Activated effector memory CD4-positive, alpha-beta T cell treated with anti-CD3 and anti-CD28 coated beads, Interleukin-2, amount 50 U/mL, for 16 hours (primary cell): ENCODE measurements around the gene HOXB6.

Experiments used
- DNase-seq: peaks from one replicate; pipeline ENCODE4 v3.0.0-alpha.2; 2020

Gene HOXB6

GRCh38 chr17:48604770-48605329 is at the start of gene HOXB6:
TSS of gene HOXB6 (minus strand) at chr17:48604986. CDS start at chr17:48598150, 6,836 bp downstream.
- DNase-seq: no peak

DNA sequence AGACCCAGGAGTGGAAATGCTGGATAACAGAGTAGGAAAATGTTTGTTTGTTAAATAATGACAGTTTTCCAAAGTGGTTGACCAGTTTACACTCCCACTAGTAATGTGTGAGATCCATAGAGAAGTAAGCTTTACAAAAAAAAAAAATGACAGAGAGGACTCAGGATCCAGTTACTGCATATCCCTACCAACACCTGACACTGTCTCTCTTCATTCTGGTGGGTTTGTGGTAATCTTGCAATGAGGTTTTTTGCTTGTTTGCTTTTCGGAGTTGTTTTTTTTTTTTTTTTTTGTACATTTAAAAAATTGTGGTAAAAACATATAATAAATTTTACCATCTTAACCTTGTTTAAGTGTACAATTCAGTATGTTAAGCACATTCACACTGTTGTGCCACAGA is 45.0 kb upstream of the HOXB6 start:
- no peak for DNase-seq

DNA sequence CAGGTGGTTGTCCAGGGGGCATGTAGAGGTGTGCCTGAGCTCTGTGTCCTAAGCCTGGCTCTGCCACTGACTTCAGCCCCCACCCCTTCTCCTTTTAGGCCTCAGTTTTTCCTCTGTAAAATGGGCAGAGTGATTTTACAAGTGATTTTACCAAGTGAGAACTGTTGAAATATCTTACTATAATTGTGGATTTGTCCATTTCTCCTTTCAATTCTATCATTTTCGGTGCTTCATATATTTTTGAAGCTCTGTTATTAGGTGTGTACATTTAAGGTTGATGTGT is 43.1 kb upstream of the HOXB6 start:
- DNase-seq: no peak

DNA sequence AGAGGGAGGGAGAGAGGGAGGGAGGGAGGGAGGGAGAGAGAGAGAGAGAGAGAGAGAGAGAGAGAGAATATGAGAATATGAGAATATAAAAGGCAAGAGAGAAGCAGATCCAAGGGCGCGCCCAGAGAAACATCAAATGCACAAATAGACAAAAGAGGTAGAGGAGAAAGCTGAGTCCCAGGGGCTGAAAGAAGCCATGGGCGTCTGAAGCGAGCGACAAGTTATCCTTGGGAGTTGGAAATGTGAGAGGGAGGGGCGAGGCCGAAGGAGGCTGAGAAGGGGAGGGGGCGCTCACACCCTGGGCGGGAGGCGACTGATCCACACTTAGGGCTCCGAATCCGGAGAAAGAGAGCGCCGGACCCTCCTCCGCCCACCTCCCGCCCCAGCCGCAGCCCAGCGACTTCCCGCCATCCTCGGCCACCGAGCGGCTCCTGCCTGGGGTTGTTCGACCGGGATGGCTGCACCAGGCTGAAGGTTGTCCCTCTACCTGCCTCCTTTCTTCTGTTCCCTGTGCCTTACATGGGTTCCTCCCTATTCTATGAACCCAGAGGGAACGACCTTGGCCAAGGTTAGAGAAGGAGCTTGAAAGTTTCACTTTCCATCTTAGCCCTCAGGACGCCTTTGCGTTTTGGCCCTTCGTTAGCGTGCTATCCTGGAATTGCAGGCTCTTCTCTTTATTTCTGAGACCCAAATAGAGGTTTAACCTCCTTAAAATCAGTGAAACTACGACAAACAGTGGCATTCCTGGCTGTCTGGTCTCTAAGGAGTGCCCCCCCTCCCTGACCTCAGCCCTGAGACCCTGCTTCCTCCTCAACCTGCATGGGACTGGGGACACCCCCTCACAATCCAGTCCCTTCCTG is 42.5 kb upstream of the HOXB6 start:
- no peak for DNase-seq

DNA sequence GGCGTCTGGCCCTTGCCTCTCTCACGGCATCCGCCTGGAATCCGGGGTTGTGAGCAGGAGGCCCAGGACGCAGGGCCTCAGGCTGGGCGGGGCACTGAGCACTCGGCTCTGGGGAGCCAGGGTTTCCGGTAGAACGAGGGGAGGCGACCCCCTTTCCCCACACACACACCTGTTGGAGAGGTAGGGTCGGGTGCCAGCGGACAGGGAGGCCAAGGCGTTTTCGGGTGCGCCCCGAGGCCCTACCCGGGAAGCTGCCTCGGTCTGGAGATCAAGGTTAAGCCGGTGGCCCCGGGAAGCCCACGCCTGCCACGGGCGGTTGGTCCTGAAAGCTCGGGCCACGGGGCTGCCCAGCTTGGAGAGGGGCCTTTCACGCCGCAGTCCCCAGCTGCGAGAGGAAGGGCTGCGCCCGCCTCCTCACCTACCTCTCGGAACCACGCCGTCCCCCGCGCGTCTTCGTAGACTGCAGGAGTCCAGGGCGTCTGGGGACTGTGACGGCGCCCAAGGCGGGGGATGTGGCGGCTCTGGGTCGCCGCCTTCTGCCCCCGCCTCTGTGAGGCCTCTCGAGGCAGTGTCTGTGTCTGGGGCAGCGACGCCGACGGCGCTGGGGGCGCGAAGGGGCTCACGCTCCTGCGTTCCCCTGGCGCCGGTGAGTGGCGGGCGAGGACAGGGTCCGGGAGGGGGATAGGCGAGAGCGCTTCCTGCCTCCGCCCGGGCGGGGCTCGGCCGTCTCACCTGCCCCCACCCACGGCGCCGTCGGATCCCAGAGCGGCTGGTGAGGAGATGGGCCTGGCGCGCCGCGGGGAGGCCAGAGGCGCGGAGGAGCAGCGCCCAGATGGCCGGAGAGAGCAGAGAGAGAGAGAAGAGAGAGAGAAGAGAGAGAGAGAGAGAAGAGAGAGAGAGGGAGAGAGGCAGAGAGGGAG is 41.7 kb upstream of the HOXB6 start:
- peak; percentile 73 for DNase-seq

GRCh38 chr17:48645639-48646182 is 40.9 kb upstream of the HOXB6 start:
- no peak for DNase-seq

GRCh38 chr17:48644910-48645557 is 40.2 kb upstream of the HOXB6 start:
- DNase-seq: no peak

GRCh38 chr17:48644159-48644558 is 39.4 kb upstream of the HOXB6 start:
- no peak for DNase-seq

DNA sequence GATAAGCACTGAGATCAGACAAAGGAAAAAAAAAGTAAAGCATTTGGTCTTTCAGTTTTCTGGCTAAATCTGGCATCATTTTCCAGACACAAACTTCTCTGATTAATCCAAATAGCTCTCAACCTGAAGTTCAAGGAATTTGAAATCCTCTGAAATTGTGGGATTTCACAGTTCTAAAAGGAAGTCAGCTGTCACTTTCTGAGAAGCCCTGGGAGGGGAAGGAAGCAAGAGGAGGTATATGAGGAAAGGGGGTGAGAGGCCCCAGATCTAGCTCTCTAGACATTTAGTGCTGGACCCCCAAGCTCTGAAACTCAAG is 38.9 kb upstream of the HOXB6 start:
- no peak for DNase-seq

GRCh38 chr17:48642843-48643696 is 38.3 kb upstream of the HOXB6 start:
- no peak for DNase-seq

DNA sequence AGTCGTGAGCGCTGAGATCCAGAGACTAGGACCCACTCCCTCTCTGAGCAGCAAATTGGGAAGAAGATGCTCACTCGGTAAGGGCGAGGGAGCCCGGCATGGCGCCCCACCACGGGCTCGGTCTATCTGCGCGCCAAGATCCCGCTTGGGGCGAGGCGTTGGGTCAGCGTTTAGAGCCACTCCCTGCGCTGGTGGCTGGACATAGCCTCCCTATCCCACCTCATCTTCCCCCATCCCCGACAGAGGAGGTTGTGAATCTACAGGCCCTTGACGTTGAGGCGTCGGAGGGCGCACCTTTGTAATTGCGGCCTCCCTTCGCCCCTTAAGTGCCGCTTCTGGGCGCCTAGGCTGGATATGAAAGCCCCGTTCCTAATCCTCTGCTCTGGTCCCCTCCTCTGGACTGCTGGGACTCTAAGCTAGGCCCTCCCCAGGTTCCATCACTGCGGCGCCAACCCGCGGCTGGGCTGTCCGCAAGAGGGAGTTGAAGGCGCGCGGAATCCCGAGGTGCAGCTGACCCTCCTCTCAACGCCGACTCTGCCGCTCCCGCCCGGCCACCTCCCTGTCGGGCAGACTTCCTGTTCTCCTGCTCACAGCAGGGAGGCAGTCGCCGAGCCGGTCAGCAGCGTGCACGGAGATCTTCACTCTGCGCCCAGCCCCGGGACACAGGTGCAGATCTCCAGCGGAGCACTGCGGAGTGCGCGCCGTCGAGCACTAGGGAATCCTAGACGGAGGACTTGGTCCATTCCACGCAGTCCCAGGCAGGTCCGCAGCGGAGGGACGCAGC is 37.5 kb upstream of the HOXB6 start:
- no peak for DNase-seq

- no peak for DNase-seq
These were observed 36.8 kb upstream of the HOXB6 start for GRCh38 chr17:48641541-48642058.

DNA sequence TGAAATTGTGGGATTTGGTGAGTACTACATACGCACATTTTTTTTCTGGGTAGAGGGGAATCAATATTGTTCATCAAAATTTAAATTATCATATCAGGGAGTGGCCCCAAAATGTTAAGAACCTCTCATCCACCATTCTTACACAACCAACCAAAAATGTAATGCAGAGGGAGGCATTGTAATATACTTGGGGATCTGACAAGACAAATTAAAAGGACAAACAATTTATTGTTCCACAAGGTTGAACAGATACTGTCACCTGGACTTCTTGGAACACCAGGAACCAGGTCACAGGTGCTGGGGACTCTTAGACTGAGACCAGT is 36.0 kb upstream of the HOXB6 start:
- DNase-seq: no peak

DNA sequence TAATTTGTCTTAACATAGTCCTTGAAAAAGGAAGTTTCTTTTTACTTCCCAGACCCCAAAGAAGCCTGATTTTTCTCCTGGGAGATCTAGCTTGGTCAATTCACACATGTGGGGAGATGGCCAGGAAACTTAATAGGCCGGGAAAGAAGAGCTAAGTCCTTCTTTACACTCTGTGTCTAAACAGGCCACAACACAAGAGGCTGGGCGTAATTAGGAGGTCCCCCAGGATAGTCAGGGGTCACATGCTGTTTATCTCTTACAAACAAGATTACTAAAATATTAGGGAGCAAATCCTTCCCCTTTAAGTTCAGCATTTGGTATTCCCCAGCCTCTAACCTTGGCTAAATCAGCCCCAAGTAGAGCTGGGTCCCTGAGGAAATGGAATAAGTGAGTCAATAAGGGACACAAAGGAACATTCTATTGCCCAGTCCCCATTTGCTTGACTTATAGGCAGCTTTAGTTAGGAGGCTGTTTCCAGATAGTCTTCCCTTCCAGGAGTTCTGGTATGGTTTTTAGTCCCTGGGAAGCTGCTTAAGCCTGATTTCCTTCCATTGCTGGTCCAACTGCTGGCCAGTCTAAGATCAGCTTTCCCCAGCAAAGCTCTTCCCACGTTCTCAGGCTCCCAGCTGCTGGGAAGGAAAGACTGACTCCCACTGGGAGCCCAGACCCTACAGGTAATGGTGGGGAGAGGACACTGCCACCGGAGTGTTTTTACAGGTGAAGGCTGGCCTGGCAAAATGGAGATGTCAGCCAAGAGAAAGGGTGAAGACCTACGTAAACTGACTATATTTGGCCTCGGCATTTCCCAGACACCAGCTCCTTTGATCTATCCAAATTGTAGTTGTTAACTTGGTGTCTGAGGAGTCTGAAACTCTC is 35.4 kb upstream of the HOXB6 start:
- no peak for DNase-seq

DNA sequence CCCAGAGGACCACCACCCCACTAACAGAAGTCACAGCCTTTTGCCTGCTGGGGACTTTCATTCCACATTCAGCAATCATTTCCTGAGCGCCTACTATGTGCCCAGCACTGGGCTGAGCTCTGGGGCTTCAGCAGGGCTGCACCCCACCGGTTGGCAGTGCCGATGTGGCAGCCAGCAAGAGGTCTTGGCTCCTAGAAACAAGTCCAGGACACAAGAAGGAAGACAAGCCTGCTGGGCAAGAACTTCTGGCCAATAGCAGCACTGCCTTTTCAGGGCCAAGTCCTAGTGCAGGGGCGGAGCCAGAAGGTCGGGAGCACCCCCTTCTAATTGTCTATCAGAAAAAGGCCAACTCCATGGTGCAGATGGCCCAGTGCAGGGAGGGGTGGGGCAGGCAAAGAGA is 34.4 kb upstream of the HOXB6 start:
- no peak for DNase-seq

DNA sequence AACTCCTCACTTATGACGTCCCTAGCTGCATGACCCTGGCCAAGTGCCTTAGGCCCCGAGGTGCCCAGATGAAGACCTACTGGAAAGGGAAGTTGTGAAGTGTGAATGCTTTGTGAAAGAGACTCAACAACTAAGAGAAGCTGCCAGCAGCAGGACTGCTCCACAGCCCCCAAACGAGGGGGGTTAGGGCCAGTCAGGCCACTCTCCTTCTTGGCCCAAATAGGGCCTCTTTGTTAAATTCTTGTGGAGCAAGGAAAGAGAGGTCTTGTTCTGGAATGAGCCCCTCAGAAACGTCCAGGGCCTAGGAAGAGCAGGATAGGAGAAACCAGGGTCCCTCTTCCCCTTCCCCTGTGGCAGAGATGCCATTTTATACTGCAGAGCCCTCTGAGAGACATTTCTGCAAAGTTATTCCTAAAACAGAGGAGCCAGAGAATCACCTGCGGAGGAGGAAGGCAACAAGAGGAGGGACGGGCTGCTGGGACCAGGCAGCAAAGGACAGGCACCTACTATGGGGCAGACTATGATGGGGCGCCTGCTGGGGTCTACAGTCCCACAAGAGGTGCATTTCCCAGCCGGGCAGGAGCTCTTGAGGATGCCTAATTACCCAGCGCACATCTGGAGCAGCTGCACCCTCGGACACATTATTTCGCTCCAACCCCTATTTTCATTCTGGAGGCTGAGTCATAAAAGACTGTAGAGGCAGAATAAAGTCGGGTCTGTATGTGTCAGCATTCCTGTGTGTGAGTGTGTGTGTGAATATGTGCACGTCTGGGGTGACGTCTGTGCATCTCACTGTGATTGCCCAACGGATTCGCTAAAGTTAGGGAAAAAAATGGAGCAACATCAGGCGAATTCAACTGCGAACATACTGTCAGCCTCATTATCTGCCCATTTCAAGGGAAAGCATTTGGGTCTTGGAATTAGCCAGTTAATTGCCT is 32.8 kb upstream of the HOXB6 start:
- no peak for DNase-seq

GRCh38 chr17:48636177-48637018 is 31.6 kb upstream of the HOXB6 start:
- DNase-seq: peak; percentile 88
